OCI-LY1 (cell line): ENCODE measurements around the gene WDR20.
"Not testable (repeated sequence)": the region's sequence is repeated elsewhere in the genome, so short reads cannot be mapped to it uniquely, and the experiment has no call there.

ENCODE experiments used
- H2AFZ ChIP-seq: fragments of 200-600 bp; sonication (generic), shearing (Covaris generic); 2 replicates; pipeline ENCODE4 v1.6.0; 2014; ENCODE audit warnings: antibody characterized with exemption, mild to moderate bottlenecking, low read length
- H3F3A ChIP-seq: fragments of 200-600 bp; sonication (generic), shearing (Covaris generic); 2 replicates; pipeline ENCODE4 v1.6.0; 2014; ENCODE audit warnings: mild to moderate bottlenecking, antibody characterized with exemption, low read length, moderate library complexity; ENCODE audit not compliant: insufficient read depth
- H3K27ac ChIP-seq: fragments of 200-600 bp; sonication (generic); 2 replicates; pipeline ENCODE4 v1.5.1; 2014; ENCODE audit warnings: low read length, mixed run types, mild to moderate bottlenecking, low read depth; ENCODE audit not compliant: poor library complexity, severe bottlenecking
- H3K27me3 ChIP-seq: fragments of 200-600 bp; sonication (generic); 2 replicates; pipeline ENCODE4 v1.6.0; 2014; ENCODE audit warnings: antibody characterized with exemption, mild to moderate bottlenecking, low read length, moderate library complexity; ENCODE audit not compliant: insufficient read depth
- H3K36me3 ChIP-seq: fragments of 200-600 bp; sonication (generic); 2 replicates; pipeline ENCODE4 v1.6.1; 2014; ENCODE audit warnings: mild to moderate bottlenecking, antibody characterized with exemption, low read length, moderate library complexity, mixed read lengths; ENCODE audit not compliant: insufficient read depth
- H3K4me1 ChIP-seq: fragments of 200-600 bp; sonication (generic); 2 replicates; pipeline ENCODE4 v1.5.1; 2014; ENCODE audit warnings: mild to moderate bottlenecking, low read length, moderate library complexity; ENCODE audit not compliant: insufficient read depth, severe bottlenecking
- H3K4me2 ChIP-seq: fragments of 200-600 bp; sonication (generic), shearing (Covaris generic); 2 replicates; pipeline ENCODE4 v1.6.1; 2014; ENCODE audit warnings: low read length
- H3K4me3 ChIP-seq: fragments of 200-600 bp; sonication (generic); 2 replicates; pipeline ENCODE4 v1.5.1; 2014; ENCODE audit warnings: low read length, low read depth, mild to moderate bottlenecking, mixed read lengths; ENCODE audit not compliant: poor library complexity, severe bottlenecking
- H3K79me2 ChIP-seq: fragments of 200-600 bp; shearing (Covaris generic); 2 replicates; pipeline ENCODE4 v1.6.1; 2016; ENCODE audit warnings: mixed run types, low read length, mixed read lengths; ENCODE audit not compliant: insufficient read depth
- H3K9ac ChIP-seq: fragments of 200-600 bp; sonication (generic), shearing (Covaris generic); 2 replicates; pipeline ENCODE4 v1.6.1; 2014; ENCODE audit warnings: mild to moderate bottlenecking, low read length, mixed read lengths
- H3K9me2 ChIP-seq: fragments of 200-600 bp; sonication (generic), shearing (Covaris generic); 2 replicates; pipeline ENCODE4 v1.6.1; 2014; ENCODE audit warnings: low read depth, mild to moderate bottlenecking, low read length, mixed read lengths
- H3K9me3 ChIP-seq: fragments of 200-600 bp; shearing (Covaris generic); 2 replicates; pipeline ENCODE4 v1.6.1; 2014; ENCODE audit warnings: low read length, mixed read lengths
- H4K20me1 ChIP-seq: fragments of 200-600 bp; sonication (generic), shearing (Covaris generic); 2 replicates; pipeline ENCODE4 v1.6.0; 2016; ENCODE audit warnings: mild to moderate bottlenecking, low read length; ENCODE audit not compliant: insufficient read depth
- EZH2 ChIP-seq: fragments of 200-600 bp; sonication (generic), shearing (Covaris generic); IDR thresholded peaks from 2 replicates; pipeline ENCODE4 v1.8.0; 2017; ENCODE audit warnings: borderline replicate concordance, mixed run types, mild to moderate bottlenecking, antibody characterized with exemption, low read length, moderate library complexity, mixed read lengths
- TF ChIP-seq, protein P1 (sequence below): fragments of 200-600 bp; sonication (generic), shearing (Covaris generic); IDR thresholded peaks from 2 replicates; pipeline ENCODE4 v1.5.1; 2017; ENCODE audit warnings: mild to moderate bottlenecking, antibody characterized with exemption, low read length, moderate library complexity, mixed read lengths

Gene WDR20

DNA sequence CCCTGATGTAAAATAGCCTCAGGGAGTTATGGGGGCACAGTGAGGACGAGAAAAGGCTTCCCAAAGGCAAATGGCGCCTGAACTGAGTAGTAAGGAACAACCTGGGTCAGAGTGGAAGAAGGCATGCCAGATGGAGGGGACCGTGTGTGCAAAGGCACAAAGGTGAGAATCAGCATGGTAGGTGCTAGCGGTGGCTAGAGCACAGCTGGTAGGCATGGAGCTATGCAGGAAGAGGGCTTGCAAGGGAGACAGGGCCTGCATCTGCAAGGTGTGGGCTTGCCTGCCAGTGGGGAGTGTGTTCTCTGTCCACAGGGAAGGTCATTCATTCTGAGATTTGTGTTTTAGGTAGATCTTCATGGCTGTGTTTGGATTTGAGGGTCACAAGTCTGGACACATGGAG, 34.3 kb upstream of the WDR20 start:
- Histone ChIP-seq H3K4me2 (no peak overlapping the region), H3K4me1 (peaks cover 19% of the 10 kb centered on the region), H3F3A (no peaks in the 10 kb centered on the region), H3K27me3 (no peaks in the 10 kb centered on the region), H3K9me3 (no peaks in the 10 kb centered on the region), H3K79me2 (no peaks in the 10 kb centered on the region), H3K27ac (no peak overlapping the region), H3K9me2 (no peaks in the 10 kb centered on the region), H3K9ac (no peak overlapping the region), H2AFZ (no peak overlapping the region), H3K36me3 (no peaks in the 10 kb centered on the region), H3K4me3 (no peak overlapping the region), H4K20me1 (no peaks in the 10 kb centered on the region)
- TF ChIP-seq, protein P1, sequence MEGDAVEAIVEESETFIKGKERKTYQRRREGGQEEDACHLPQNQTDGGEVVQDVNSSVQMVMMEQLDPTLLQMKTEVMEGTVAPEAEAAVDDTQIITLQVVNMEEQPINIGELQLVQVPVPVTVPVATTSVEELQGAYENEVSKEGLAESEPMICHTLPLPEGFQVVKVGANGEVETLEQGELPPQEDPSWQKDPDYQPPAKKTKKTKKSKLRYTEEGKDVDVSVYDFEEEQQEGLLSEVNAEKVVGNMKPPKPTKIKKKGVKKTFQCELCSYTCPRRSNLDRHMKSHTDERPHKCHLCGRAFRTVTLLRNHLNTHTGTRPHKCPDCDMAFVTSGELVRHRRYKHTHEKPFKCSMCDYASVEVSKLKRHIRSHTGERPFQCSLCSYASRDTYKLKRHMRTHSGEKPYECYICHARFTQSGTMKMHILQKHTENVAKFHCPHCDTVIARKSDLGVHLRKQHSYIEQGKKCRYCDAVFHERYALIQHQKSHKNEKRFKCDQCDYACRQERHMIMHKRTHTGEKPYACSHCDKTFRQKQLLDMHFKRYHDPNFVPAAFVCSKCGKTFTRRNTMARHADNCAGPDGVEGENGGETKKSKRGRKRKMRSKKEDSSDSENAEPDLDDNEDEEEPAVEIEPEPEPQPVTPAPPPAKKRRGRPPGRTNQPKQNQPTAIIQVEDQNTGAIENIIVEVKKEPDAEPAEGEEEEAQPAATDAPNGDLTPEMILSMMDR = no peak
- TF ChIP-seq EZH2 = no peak

DNA sequence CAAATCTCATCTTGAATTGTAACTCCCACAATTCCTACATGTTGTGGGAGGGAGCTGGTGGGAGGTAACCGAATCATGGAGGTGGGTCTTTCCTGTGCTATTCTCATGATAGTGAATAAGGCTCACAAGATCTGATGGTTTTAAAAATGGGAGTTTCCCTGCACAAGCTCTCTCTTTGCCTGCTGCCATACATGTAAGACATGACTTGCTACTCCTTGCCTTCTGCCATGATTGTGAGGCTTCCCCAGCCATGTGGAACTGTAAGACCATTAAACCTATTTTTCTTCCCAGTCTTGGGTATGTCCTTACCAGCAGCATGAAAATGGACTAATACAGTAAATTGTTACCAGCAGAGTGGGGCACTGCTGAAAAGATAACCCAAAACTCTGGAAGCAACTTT, 30.4 kb upstream of the WDR20 start:
- H3K79me2 ChIP-seq, H3K9me3 ChIP-seq, H4K20me1 ChIP-seq, H3K27me3 ChIP-seq, H3K36me3 ChIP-seq, H3K9me2 ChIP-seq, H2AFZ ChIP-seq, H3F3A ChIP-seq, H3K4me3 ChIP-seq, H3K9ac ChIP-seq, H3K27ac ChIP-seq, H3K4me2 ChIP-seq: not testable (repeated sequence)
- H3K4me1 ChIP-seq = peaks cover 13% of the 10 kb centered on the region

DNA sequence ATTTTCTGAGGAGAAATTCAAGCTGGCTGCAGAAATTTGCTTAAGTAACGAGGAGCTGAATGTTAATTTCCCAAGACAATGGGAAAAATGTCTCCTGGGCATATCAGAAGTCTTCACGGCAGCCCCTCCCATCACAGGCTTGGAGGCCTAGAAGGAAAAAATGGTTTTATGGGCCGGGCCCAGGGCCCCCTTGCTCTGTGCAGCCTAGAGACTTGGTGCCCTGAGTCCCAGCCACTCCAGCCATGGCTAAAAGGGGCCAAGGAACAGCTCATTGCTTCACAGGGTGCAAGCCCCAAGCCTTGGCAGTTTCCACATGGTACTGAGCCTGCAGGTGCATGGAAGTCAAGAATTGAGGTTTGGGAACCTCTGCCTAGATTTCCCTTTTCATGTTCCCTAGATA, 28.6 kb upstream of the WDR20 start:
- H3K4me2 ChIP-seq = no peak overlapping the region
- H3K4me3 ChIP-seq = no peak overlapping the region
- H2AFZ ChIP-seq = no peak overlapping the region
- no peaks in the 10 kb centered on the region; the same call in 1 of the 2 replicates for H3K36me3 ChIP-seq
- H3K79me2 ChIP-seq = no peaks in the 10 kb centered on the region
- H3K9me3 ChIP-seq = no peaks in the 10 kb centered on the region
- H3K9ac ChIP-seq = no peak overlapping the region
- no peak overlapping the region for H3K27ac ChIP-seq
- H3F3A ChIP-seq = no peaks in the 10 kb centered on the region
- no peaks in the 10 kb centered on the region for H3K27me3 ChIP-seq
- TF ChIP-seq, protein P1 = no peak
- peaks cover 8% of the 10 kb centered on the region for H3K4me1 ChIP-seq
- no peaks in the 10 kb centered on the region for H4K20me1 ChIP-seq
- no peaks in the 10 kb centered on the region for H3K9me2 ChIP-seq

DNA sequence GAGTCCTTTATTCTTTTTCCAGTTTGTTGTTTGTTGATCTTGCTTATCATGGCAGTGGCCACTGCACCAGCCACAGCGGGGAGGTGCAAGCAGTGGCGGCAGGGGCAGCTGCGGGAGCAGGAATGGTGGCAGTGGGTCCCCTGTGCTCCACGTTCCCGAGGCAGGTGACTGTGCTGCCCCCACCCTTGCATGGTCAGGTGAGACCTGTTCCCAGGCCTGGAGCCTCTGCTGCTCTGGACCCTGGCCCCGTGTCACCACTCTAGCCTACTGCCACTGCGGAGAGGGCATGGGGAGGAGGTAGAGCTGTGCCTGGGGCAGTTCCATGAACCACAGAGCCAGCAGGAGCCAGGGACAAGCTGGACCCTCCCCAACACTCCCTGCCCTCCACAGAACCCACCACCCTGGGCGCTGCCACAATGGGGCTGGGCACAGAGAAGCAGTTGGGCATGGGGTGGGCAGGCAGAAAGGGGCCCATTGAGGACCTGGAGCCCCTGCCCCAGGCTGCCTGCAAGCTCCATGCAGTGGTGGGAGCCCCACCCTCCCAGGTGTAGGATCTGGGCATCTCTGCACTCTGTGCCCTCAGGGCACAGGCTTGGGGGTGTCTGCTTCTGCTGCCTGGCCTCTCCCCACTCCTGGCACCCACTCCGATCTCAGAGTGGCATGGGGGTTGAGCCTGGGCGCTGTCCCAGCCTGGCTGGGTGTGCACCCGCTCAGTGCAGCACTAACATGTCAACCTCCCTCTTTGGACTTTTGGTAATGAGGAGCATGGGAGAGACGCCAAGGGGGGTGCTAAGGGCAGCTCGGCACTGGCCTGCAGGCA, 23.1 kb upstream of the WDR20 start:
- no peak overlapping the region for H3K4me3 ChIP-seq
- no peak overlapping the region for H3K9ac ChIP-seq
- no peaks in the 10 kb centered on the region for H3F3A ChIP-seq
- H3K27me3 ChIP-seq = no peaks in the 10 kb centered on the region
- H3K9me2 ChIP-seq = no peaks in the 10 kb centered on the region
- no peak overlapping the region for H3K27ac ChIP-seq
- H3K4me2 ChIP-seq = no peak overlapping the region
- H3K4me1 ChIP-seq = no peaks in the 10 kb centered on the region
- H4K20me1 ChIP-seq = no peaks in the 10 kb centered on the region
- H2AFZ ChIP-seq = no peak overlapping the region
- H3K9me3 ChIP-seq = no peaks in the 10 kb centered on the region
- TF ChIP-seq, protein P1 = no peak
- TF ChIP-seq EZH2 = no peak
- H3K79me2 ChIP-seq = no peaks in the 10 kb centered on the region
- no peaks in the 10 kb centered on the region; the same call in 1 of the 2 replicates for H3K36me3 ChIP-seq
